Measurements from ENCODE around the gene SNCB.

DNA sequence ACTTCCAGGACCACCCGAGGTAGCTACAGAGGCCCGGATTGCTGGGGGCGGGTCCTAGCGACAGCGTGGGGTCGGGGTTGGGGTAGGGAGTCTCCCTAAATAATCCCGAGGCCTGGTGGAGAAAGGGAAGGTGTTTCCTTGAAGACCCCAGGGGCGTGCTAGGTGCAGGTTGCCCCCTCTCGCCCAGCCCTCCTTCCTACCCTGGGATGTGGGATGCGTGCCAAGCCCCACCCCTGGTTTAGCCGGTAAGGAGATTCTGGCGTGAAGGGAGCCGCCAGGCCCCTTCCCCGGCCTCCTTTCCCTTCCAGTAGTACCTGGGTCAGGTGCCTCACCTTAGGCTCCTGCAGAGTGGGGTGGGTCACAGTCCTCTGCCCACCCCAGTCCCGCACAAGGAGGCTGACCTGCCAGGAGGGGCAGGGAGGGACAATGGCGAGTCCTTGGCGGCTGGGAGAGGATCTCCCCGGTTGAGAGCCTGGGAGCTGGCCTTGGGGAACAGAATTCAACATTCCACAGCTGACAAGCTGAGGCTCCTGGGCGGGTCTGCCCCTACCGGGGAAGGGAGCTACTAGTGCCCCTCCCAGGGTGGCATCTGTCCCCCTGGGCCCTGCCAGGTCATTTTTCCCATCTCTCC, 17.6 kb upstream of the SNCB start:
- TF ChIP-seq, protein P1, sequence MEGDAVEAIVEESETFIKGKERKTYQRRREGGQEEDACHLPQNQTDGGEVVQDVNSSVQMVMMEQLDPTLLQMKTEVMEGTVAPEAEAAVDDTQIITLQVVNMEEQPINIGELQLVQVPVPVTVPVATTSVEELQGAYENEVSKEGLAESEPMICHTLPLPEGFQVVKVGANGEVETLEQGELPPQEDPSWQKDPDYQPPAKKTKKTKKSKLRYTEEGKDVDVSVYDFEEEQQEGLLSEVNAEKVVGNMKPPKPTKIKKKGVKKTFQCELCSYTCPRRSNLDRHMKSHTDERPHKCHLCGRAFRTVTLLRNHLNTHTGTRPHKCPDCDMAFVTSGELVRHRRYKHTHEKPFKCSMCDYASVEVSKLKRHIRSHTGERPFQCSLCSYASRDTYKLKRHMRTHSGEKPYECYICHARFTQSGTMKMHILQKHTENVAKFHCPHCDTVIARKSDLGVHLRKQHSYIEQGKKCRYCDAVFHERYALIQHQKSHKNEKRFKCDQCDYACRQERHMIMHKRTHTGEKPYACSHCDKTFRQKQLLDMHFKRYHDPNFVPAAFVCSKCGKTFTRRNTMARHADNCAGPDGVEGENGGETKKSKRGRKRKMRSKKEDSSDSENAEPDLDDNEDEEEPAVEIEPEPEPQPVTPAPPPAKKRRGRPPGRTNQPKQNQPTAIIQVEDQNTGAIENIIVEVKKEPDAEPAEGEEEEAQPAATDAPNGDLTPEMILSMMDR (IDR thresholded peaks at IDR 0.05): no peak
- no peak for TF ChIP-seq POLR2A (IDR thresholded peaks at IDR 0.05)
